ENCODE data around the gene DHRS11. TPM values are rescaled to one million over a fixed set of nuclear protein-coding genes. Genes with fewer than 3 reads are reported as not detected.

DHRS11 gene
- total RNA-seq, 5 donors from 2014 or later (not counting 1 experiment from before 2014, with no cell fraction given): 2.6 to 9.7 (median 6.3) TPM

DNA sequence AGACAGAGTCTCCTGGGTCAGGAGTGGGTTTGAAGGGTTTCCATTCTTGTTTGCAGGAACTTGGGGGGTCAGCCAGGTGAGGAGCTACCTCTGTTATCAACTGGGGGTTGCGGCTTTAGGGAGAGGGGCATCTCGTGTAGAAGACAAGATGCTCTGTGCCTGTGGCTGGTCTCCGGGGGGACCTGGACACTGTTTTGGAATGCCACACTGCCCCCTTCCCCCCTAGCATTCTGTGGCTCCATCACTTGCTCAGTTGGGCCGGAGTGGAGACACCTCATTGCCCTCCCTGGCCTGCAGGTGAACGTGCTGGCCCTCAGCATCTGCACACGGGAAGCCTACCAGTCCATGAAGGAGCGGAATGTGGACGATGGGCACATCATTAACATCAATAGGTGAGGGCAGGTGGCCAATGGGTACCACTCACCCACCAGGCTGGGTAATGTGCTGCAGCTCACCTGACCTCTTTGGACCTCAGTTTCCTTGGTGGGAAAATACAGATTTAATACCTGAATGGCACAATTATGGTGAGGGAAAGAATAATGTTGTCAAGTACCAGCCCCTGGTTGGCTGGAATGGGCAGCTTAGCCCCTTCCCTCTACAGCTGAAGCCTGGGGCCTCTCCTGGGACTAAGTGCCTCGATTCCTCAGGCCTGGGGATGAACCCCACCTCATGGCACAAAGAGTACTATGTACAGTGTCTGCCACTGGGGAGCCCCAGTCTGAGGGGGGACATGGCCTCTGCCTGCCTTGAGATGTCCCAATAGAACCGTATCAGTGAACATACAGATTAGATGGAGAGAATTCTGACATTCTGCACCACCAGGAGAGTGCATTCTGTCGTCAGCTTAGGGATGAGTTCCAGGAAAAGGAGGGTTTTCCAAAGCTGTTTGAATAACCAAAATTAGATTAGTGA, 6.4 kb downstream of the DHRS11 start:
- no peaks in the 10 kb centered on the region for H3K27me3 Mint-ChIP-seq
- POLR2A ChIA-PET: no interaction called here
- CTCF ChIA-PET: no interaction called here

DNA sequence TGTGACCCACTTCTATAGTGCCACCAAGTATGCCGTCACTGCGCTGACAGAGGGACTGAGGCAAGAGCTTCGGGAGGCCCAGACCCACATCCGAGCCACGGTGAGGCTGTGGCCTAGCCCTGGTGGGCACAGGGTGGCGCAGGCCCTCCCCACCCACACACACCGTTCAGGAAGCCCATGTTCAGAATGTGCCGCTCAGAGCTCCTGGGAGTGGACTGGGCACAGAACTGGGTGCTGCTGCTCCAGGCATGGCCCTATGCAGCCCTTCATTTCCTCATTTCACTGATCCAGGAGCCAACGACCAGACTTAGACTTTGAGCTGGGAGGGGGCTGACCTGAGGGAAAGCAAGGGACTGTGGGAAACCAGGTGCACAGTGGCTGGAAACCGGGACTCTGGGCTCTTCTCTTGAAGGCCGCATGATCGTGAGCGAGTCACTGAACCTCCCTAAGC, 7.3 kb downstream of the DHRS11 start:
- no peaks in the 10 kb centered on the region for H3K36me3 Mint-ChIP-seq
- POLR2A ChIA-PET: interaction anchor here in 1 of 2 donors (0.6 kb wide), 1 partner anchor 14 kb away, joined by 3 read pairs; no protein-coding TSS in a partner anchor

More for the DNA sequence above, 6.4 kb downstream of the DHRS11 start:
- Histone ChIP-seq H3K4me3 (ENCODE audit: control insufficient read depth in 1 of 2, extremely low read depth in 1 of 2, low read length in 1 of 2) (no peak overlapping the region), H3K27ac (ENCODE audit: low read length) (no peak overlapping the region), H3K9me3 (no peaks in the 10 kb centered on the region), H3K36me3 (ENCODE audit: control insufficient read depth in 2 of 2, extremely low read depth in 1 of 2, insufficient read depth in 1 of 2, low read length in 1 of 2) (no peaks in the 10 kb centered on the region), H3K27me3 (replicated peaks in 1 of 2; ENCODE audit: control insufficient read depth in 2 of 2, extremely low read depth in 1 of 2, insufficient read depth in 2 of 2, low read length in 1 of 2) (peaks cover 0 to 4% of the 10 kb centered on the region in 2 experiments), H3K4me1 (ENCODE audit: control insufficient read depth in 1 of 2, extremely low read depth in 1 of 2, insufficient read depth in 2 of 2, low read length in 2 of 2) (peaks cover 5 to 25% of the 10 kb centered on the region in 2 experiments)
- no peaks in the 10 kb centered on the region for H3K36me3 Mint-ChIP-seq
- WGBS (ENCODE audit: insufficient coverage): 86% methylated on average over 5 of the region's 11 CpGs
- H3K4me3 Mint-ChIP-seq: peak overlapping the region in 1 of 3 donors; percentile 13
- no peak overlapping the region for H3K27ac Mint-ChIP-seq
- no peak for ATAC-seq (replicated peaks in 1 of 4)
- peaks cover 20 to 26% (median 24%) of the 10 kb centered on the region in 3 donors for H3K4me1 Mint-ChIP-seq
- H3K9me3 Mint-ChIP-seq: no peaks in the 10 kb centered on the region
- no peak for DNase-seq

GRCh38 chr17:36599546-36600250, 8.0 kb downstream of the DHRS11 start:
- Mint-ChIP-seq H3K36me3 (no peaks in the 10 kb centered on the region), H3K9me3 (no peaks in the 10 kb centered on the region), H3K27ac (peak overlapping the region in 1 of 2 donors; percentile 95), H3K27me3 (no peaks in the 10 kb centered on the region), H3K4me1 (peaks cover 29 to 35% (median 30%) of the 10 kb centered on the region in 3 donors), H3K4me3 (peak overlapping the region in 1 of 3 donors; percentile 12)
- no peak overlapping the region for H3K4me3 ChIP-seq (ENCODE audit: control insufficient read depth in 1 of 2, extremely low read depth in 1 of 2, low read length in 1 of 2)
- H3K4me1 ChIP-seq (ENCODE audit: control insufficient read depth in 1 of 2, extremely low read depth in 1 of 2, insufficient read depth in 2 of 2, low read length in 2 of 2): peaks cover 5 to 33% of the 10 kb centered on the region in 2 experiments
- CTCF ChIA-PET: no interaction called here
- POLR2A ChIA-PET: interaction anchor here in 1 of 2 donors (0.6 kb wide), 1 partner anchor 15 kb away, joined by 3 read pairs; no protein-coding TSS in a partner anchor
- ATAC-seq (replicated peaks in 1 of 4) (no peak), DNase-seq (no peak)
- H3K27me3 ChIP-seq (replicated peaks in 1 of 2; ENCODE audit: control insufficient read depth in 2 of 2, extremely low read depth in 1 of 2, insufficient read depth in 2 of 2, low read length in 1 of 2): no peaks in the 10 kb centered on the region
- no peak overlapping the region for H3K27ac ChIP-seq (ENCODE audit: low read length)
- WGBS (ENCODE audit: insufficient coverage): 97% methylated on average over 7 of the region's 11 CpGs
- H3K9me3 ChIP-seq: no peaks in the 10 kb centered on the region
- no peaks in the 10 kb centered on the region for H3K36me3 ChIP-seq (ENCODE audit: control insufficient read depth in 2 of 2, extremely low read depth in 1 of 2, insufficient read depth in 1 of 2, low read length in 1 of 2)

More for the DNA sequence above, 7.3 kb downstream of the DHRS11 start:
- no peaks in the 10 kb centered on the region for H3K27me3 Mint-ChIP-seq
- H3K27ac ChIP-seq (ENCODE audit: low read length): no peak overlapping the region
- no peaks in the 10 kb centered on the region for H3K27me3 ChIP-seq (replicated peaks in 1 of 2; ENCODE audit: control insufficient read depth in 2 of 2, extremely low read depth in 1 of 2, insufficient read depth in 2 of 2, low read length in 1 of 2)
- no peak overlapping the region for H3K27ac Mint-ChIP-seq
- H3K4me1 Mint-ChIP-seq: peaks cover 22 to 28% (median 25%) of the 10 kb centered on the region in 3 donors
- CTCF ChIA-PET: interaction anchor here in 1 of 2 donors (0.6 kb wide), 1 partner anchor 26 kb away, joined by 3 read pairs; no protein-coding TSS in a partner anchor
- ATAC-seq (replicated peaks in 1 of 4) (no peak), DNase-seq (no peak)
- H3K4me3 ChIP-seq (ENCODE audit: control insufficient read depth in 1 of 2, extremely low read depth in 1 of 2, low read length in 1 of 2): no peak overlapping the region
- H3K9me3 ChIP-seq: no peaks in the 10 kb centered on the region
- no peak overlapping the region for H3K4me3 Mint-ChIP-seq
- H3K9me3 Mint-ChIP-seq: no peaks in the 10 kb centered on the region
- no peaks in the 10 kb centered on the region for H3K36me3 ChIP-seq (ENCODE audit: control insufficient read depth in 2 of 2, extremely low read depth in 1 of 2, insufficient read depth in 1 of 2, low read length in 1 of 2)
- 95% methylated on average over 9 of the region's 13 CpGs for WGBS (ENCODE audit: insufficient coverage)
- H3K4me1 ChIP-seq (ENCODE audit: control insufficient read depth in 1 of 2, extremely low read depth in 1 of 2, insufficient read depth in 2 of 2, low read length in 2 of 2): peaks cover 5 to 29% of the 10 kb centered on the region in 2 experiments

GRCh38 chr17:36600465-36600864, 8.8 kb downstream of the DHRS11 start:
- no peak overlapping the region for H3K4me3 ChIP-seq (ENCODE audit: control insufficient read depth in 1 of 2, extremely low read depth in 1 of 2, low read length in 1 of 2)
- no peak for ATAC-seq (replicated peaks in 1 of 4)
- WGBS (ENCODE audit: insufficient coverage): 67% methylated on average over 1 of the region's 3 CpGs

GRCh38 chr17:36600936-36601302, 9.2 kb downstream of the DHRS11 start:
- POLR2A ChIA-PET: interaction anchor here in 1 of 2 donors (0.6 kb wide), 1 partner anchor 758 kb away, joined by 3 read pairs; no protein-coding TSS in a partner anchor
- no peaks in the 10 kb centered on the region for H3K27me3 Mint-ChIP-seq
- Histone ChIP-seq H3K36me3 (ENCODE audit: control insufficient read depth in 2 of 2, extremely low read depth in 1 of 2, insufficient read depth in 1 of 2, low read length in 1 of 2) (no peaks in the 10 kb centered on the region), H3K27me3 (replicated peaks in 1 of 2; ENCODE audit: control insufficient read depth in 2 of 2, extremely low read depth in 1 of 2, insufficient read depth in 2 of 2, low read length in 1 of 2) (no peaks in the 10 kb centered on the region), H3K4me1 (ENCODE audit: control insufficient read depth in 1 of 2, extremely low read depth in 1 of 2, insufficient read depth in 2 of 2, low read length in 2 of 2) (peaks cover 5 to 33% of the 10 kb centered on the region in 2 experiments), H3K4me3 (ENCODE audit: control insufficient read depth in 1 of 2, extremely low read depth in 1 of 2, low read length in 1 of 2) (peak overlapping the region; percentile 74 to 99), H3K27ac (ENCODE audit: low read length) (peak overlapping the region; percentile 77), H3K9me3 (no peaks in the 10 kb centered on the region)
- WGBS (ENCODE audit: insufficient coverage): 20% methylated on average over 8 of the region's 10 CpGs
- CTCF ChIA-PET: interaction anchor here (0.6 to 1.7 kb wide), 7 partner anchors 8 to 638 kb away, joined by 3 to 7 read pairs (median 3); partner anchors contain the start of genes MYO19 (in 1 of the 2) and PIGW (in 1 of the 2)
- peak overlapping the region; percentile 88 to 93 (median 88) for H3K4me3 Mint-ChIP-seq
- no peaks in the 10 kb centered on the region for H3K36me3 Mint-ChIP-seq
- no peaks in the 10 kb centered on the region for H3K9me3 Mint-ChIP-seq
- DNase-seq: peak in 10 of 35 experiments; percentile 6 to 55 (median 22)
- peak overlapping the region; percentile 91 to 95 for H3K27ac Mint-ChIP-seq
- ATAC-seq (replicated peaks in 1 of 4): peak; percentile 23 to 35 (median 30)
- H3K4me1 Mint-ChIP-seq: peaks cover 39 to 42% (median 41%) of the 10 kb centered on the region in 3 donors

More at GRCh38 chr17:36600465-36600864, 8.8 kb downstream of the DHRS11 start:
- Mint-ChIP-seq H3K36me3 (no peaks in the 10 kb centered on the region), H3K4me3 (peak overlapping the region; percentile 88 to 93 (median 88)), H3K27me3 (no peaks in the 10 kb centered on the region), H3K27ac (peak overlapping the region; percentile 91 to 95), H3K4me1 (peaks cover 34 to 40% (median 37%) of the 10 kb centered on the region in 3 donors), H3K9me3 (no peaks in the 10 kb centered on the region)
- Histone ChIP-seq H3K4me1 (ENCODE audit: control insufficient read depth in 1 of 2, extremely low read depth in 1 of 2, insufficient read depth in 2 of 2, low read length in 2 of 2) (peaks cover 5 to 33% of the 10 kb centered on the region in 2 experiments), H3K36me3 (ENCODE audit: control insufficient read depth in 2 of 2, extremely low read depth in 1 of 2, insufficient read depth in 1 of 2, low read length in 1 of 2) (no peaks in the 10 kb centered on the region), H3K27ac (ENCODE audit: low read length) (peak overlapping the region; percentile 77), H3K27me3 (replicated peaks in 1 of 2; ENCODE audit: control insufficient read depth in 2 of 2, extremely low read depth in 1 of 2, insufficient read depth in 2 of 2, low read length in 1 of 2) (no peaks in the 10 kb centered on the region), H3K9me3 (no peaks in the 10 kb centered on the region)
- CTCF ChIA-PET: interaction anchor here in 1 of 2 donors (0.7 to 1.7 kb wide), 4 partner anchors 8 to 639 kb away, joined by 3 to 7 read pairs (median 4); partner anchors contain the start of genes MYO19 and PIGW
- POLR2A ChIA-PET: interaction anchor here in 1 of 2 donors (0.6 kb wide), 1 partner anchor 758 kb away, joined by 3 read pairs; no protein-coding TSS in a partner anchor
- no peak for DNase-seq

Data from T-cell (primary cell).